ENCODE results near the gene BRME1.
"Not testable (repeated sequence)": the region's sequence is repeated elsewhere in the genome, so short reads cannot be mapped to it uniquely, and the experiment has no call there.

BRME1 gene

DNA sequence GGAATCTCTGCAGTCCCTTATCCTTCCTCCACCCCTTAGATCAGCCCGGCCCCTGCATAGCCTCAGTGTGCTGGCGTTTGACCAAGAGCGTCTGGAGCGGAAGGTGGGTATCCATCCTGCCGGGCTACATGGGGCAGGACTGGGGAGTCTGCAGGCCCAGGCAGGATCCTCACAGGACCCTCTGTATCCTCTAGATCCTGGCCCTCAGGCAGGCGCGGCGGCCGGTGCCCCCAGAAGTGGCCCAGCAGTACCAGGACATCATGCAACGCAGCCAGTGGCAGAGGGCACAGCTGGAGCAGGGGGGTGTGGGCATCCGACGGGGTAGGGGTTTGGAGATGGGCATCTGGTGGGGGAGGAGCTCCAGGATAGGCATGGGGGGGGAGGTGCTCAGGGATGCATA is 23.4 kb upstream of the BRME1 start:
- DNase-seq (ENCODE audit: extremely low read depth in 1 of 2, low read depth in 1 of 2), result no peak

GRCh38 chr19:13926715-13927114 is 20.8 kb upstream of the BRME1 start:
- DNase-seq (ENCODE audit: extremely low read depth in 1 of 2, low read depth in 1 of 2), result no peak

- no peak for DNase-seq (ENCODE audit: extremely low read depth in 1 of 2, low read depth in 1 of 2)
Observed at GRCh38 chr19:13926010-13926409, 20.1 kb upstream of the BRME1 start.

DNA sequence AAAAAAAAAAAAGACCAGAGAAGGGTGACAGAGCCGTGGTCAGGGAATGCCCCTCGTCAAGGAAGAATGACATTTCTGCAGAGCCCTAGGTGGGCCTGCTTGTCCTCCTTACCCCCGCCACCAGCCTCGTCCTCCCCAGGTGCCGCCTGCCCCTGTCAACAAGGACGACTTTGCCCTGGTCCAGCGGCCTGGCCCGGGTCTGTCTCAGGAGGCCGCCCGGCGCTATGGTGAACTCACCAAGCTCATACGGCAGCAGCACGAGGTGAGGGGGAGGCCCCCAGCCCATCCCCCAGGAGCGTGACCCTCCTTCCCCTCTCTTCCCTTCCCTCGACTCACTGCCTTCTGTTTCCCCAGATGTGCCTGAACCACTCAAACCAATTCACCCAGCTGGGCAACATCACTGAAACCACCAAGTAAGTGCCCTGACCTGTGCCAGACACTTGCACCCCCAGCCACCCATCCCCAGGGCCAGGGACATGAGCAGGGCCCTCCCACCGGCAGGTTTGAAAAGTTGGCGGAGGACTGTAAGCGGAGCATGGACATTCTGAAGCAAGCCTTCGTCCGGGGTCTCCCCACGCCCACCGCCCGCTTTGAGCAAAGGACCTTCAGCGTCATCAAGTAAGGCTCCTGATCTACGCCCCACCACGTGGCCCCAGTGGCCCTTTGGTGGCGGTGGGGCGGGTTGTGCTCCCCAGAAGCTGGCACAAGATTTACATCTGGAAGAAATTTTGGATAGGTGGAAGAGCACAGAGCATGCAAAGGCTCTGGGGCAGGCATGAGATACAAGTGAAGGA is 17.5 kb upstream of the BRME1 start:
- no peak for DNase-seq (ENCODE audit: extremely low read depth in 1 of 2, low read depth in 1 of 2)

DNA sequence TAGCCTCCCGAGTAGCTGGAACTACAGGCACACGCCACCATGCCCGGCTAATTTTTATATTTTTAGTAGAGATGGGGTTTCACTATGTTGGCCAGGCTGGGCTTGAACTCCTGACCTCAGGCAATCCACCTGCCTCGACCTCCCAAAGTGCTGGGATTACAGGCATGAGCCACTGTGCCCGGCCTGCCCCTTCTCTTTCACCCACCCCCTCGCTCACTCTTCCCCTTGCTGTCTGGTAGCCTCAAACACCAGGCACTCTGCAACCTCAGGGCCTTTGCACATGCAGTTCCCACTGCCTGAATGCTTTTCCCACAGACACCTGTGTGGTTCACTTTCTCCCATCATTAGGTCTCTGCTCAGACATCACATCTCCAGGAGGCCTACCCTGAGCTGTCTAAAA is 16.2 kb upstream of the BRME1 start:
- not testable (repeated sequence) for DNase-seq (ENCODE audit: extremely low read depth in 1 of 2, low read depth in 1 of 2)

GRCh38 chr19:13920940-13921747 is 15.2 kb upstream of the BRME1 start:
- no peak for DNase-seq (ENCODE audit: extremely low read depth in 1 of 2, low read depth in 1 of 2)

DNA sequence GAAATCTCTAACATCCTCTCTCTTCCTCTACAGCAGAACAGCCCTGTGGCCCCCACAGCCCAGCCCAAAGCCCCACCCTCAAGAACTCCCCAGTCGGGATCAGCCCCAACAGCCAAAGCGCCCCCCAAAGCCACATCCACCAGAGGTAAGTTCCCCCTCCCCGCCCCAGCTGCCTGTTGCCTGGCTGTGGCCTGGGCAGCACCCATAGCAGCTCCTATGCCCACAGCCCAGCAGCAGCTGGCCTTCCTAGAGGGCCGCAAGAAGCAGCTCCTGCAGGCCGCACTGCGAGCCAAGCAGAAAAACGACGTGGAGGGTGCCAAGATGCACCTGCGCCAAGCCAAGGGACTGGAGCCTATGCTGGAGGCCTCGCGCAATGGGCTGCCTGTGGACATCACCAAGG is 14.6 kb upstream of the BRME1 start:
- DNase-seq (ENCODE audit: extremely low read depth in 1 of 2, low read depth in 1 of 2), result no peak

- DNase-seq (ENCODE audit: extremely low read depth in 1 of 2, low read depth in 1 of 2), result no peak
Observed at GRCh38 chr19:13918726-13919411, 13.0 kb upstream of the BRME1 start.

GRCh38 chr19:13917888-13918406 is 12.0 kb upstream of the BRME1 start:
- no peak for DNase-seq (ENCODE audit: extremely low read depth in 1 of 2, low read depth in 1 of 2)

- no peak for DNase-seq (ENCODE audit: extremely low read depth in 1 of 2, low read depth in 1 of 2)
Observed at GRCh38 chr19:13914777-13915176, 8.9 kb upstream of the BRME1 start.

- DNase-seq (ENCODE audit: extremely low read depth in 1 of 2, low read depth in 1 of 2), result no peak
Observed at GRCh38 chr19:13913352-13913751, 7.4 kb upstream of the BRME1 start.

DNA sequence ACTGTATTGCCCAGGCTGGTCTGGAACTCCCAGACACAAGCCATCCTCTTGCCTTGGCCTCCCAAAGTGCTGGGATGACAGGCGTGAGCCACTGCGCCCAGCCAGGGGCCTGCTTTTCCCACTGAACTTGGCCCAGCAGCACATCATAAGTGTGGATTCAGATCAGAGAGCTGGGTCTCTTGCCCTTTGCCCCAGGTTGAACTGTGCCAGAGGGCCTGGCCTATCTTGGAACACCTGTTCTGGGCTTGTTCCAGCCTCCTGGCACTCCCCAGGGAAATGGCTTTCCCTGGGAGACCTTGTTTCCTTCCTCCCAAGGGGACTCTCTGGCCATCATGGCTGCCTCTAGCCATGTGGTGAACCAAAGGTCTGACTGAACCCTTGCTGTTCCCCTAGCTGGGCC is 3.5 kb upstream of the BRME1 start:
- DNase-seq (ENCODE audit: extremely low read depth in 1 of 2, low read depth in 1 of 2), result no peak

DNA sequence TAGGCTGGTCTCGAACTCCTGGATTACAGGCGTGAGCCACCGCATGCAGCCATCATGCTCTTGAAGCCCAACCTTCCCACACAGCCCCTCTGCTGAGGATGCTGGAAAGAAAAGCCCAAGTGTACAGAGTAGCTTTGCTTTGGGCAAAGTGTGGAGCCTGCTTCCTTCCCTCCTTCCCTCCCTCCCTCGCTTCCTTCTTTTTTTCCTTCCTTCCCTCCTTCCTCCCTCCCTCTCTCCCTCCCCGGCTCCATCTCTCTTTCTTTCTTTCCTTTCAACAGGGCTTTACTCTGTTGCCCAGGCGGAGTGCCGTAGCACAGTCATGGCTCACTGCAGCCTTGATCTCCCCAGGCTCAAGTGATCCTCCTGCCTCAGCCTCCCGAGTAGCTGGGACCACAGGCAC is 2.8 kb upstream of the BRME1 start:
- no peak for DNase-seq (ENCODE audit: extremely low read depth in 1 of 2, low read depth in 1 of 2)

- DNase-seq (ENCODE audit: extremely low read depth in 1 of 2, low read depth in 1 of 2), result no peak
Observed at GRCh38 chr19:13906910-13907309, 993 bp upstream of the BRME1 start.

DNA sequence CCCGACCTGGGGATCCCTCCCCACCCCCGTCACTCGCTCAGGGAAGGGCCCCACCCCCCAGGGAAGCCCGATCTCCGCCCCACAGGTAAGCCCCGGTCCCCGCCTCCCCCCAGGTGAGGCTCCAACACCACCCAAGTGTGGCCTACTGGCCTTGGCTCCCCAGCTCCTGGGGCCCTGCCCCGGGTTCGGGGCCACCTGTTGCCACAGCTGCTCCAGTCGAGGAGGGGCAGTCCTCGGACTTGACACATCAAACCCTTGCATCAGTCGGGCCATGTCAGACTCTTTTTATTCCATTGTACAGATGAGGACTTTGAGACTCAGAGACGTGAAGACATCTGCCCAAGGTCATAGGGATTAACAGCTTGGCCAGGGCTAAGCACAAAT is 596 bp upstream of the BRME1 start:
- no peak for DNase-seq (ENCODE audit: extremely low read depth in 1 of 2, low read depth in 1 of 2)

GRCh38 chr19:13902993-13903555 is 2.8 kb downstream of the BRME1 start:
- no peak for DNase-seq (ENCODE audit: extremely low read depth in 1 of 2, low read depth in 1 of 2)

DNA sequence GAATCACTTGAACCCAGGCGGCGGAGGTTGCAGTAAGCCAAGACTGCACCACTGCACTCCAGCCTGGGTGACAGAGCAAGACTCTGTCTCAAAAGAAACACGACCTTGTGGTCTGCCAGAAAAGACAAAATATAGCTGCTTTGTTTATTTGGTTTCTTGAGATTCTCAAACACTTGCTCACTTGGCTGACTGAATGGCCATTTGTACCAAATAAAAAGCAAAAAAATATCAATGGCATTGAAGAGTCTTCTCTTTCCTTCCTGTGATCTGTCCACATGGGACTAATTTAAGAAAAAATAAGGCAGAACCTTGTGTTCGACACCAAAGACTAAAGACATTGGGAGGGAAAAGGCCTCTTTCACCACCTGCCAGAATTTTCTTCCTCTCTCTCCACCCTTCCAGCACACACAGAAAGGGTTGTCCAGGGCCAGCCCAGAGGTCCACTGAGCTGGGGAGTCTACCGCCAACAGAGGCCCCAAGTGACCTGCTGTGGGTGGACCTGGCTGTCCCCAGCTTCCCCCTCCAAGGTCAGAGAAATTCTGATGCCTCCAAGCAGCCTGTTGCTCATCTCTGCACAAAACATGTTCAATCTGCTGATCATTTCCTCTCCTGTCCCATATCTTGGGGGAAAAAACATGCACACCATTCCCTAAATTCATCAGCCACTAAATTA is 5.9 kb downstream of the BRME1 start:
- DNase-seq (ENCODE audit: extremely low read depth in 1 of 2, low read depth in 1 of 2), result no peak

DNA sequence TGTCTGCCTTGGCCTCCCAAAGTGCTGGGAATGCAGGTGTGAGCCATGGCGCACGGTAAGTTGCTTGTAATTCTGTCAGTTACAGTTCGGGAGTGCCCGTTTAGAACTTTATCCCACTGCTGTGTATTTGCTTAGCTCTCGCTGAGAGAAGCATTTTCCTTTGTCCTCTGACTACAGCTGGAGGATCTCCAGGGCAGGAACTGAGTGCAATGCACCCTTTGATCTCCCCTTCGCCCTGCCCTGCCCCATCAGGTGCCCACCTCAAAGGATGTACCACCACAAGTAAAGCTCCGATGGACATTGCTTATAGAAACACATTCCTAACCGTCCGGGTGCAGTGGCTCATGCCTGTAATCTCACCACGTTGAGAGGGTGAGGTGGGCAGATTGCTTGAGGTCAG is 6.5 kb downstream of the BRME1 start:
- DNase-seq (ENCODE audit: extremely low read depth in 1 of 2, low read depth in 1 of 2), result no peak

DNA sequence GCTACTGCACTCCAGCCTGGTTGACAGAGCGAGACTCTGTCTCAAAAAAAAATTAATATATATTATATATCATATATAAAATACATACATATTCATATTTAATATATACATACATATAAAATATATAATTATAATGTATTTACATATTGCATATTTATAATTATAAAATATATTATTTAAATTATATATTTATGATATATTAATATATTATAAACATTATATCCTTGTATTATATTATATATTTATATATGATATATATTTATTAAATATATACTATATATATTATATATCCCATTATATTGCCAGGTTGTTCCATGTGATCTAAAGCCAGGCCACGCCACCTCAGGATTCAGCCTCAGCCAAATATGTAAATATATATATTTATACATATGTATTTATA is 9.7 kb downstream of the BRME1 start:
- DNase-seq (ENCODE audit: extremely low read depth in 1 of 2, low read depth in 1 of 2), result no peak

- no peak for DNase-seq (ENCODE audit: extremely low read depth in 1 of 2, low read depth in 1 of 2)
Observed at GRCh38 chr19:13894552-13894951, 11.4 kb downstream of the BRME1 start.

GRCh38 chr19:13892870-13893269 is 13.0 kb downstream of the BRME1 start:
- no peak for DNase-seq (ENCODE audit: extremely low read depth in 1 of 2, low read depth in 1 of 2)

Measured in activated CD8-positive, alpha-beta memory T cell treated with anti-CD3 and anti-CD28 coated beads for 1 hour (primary cell).